PC-3 (cell line): ENCODE data around the gene NFATC1. TPM values are rescaled to one million over a fixed set of nuclear protein-coding genes. Genes with fewer than 3 reads are reported as not detected.

Experiments
- ATAC-seq: fragments of 200-7000 bp; cut with Tn5 transposase; 2 replicates; pipeline ENCODE4 v1.9.1; 2020; ENCODE audit warnings: mild to moderate bottlenecking, moderate library complexity
- BruUV-seq: library from RNA; stranded (reverse); fragments of 400-500 nt; replicated peaks from 2 replicates; lab custom pipeline; 2021; lab: Mats Ljungman, UMichigan
- CTCF ChIA-PET: fragments of 300-600 bp; sonication (Branson Sonifier 250); formaldehyde crosslinking; loops from one replicate; lab custom pipeline; 2022; ENCODE audit warnings: antibody characterized with exemption; lab: Charles Lee
- POLR2A ChIA-PET: fragments of 300-600 bp; sonication (Branson Sonifier 250); formaldehyde crosslinking; loops from one replicate; lab custom pipeline; 2022; ENCODE audit warnings: antibody characterized with exemption; ENCODE audit not compliant: unreplicated experiment; lab: Charles Lee
- DNase-seq: peaks from one replicate; pipeline ENCODE4 v3.0.0-alpha.2; 2015
- H2AFZ ChIP-seq: fragments of 300-600 bp; sonication (generic); 2 replicates; pipeline ENCODE4 v1.6.0; 2016; ENCODE audit warnings: antibody characterized with exemption, low read length
- H3F3A ChIP-seq: fragments of 300-600 bp; sonication (generic); one replicate; pipeline ENCODE4 v1.6.0; 2017; ENCODE audit warnings: antibody characterized with exemption, low read length, control low read depth, mild to moderate bottlenecking; ENCODE audit not compliant: unreplicated experiment
- H3K27ac ChIP-seq: fragments of 300-600 bp; sonication (generic); 2 replicates; pipeline ENCODE4 v1.5.1; 2016; ENCODE audit warnings: mild to moderate bottlenecking, low read length
- H3K27me3 ChIP-seq: fragments of 300-600 bp; sonication (generic); 2 replicates; pipeline ENCODE4 v1.6.1; 2016; ENCODE audit warnings: low read length, mixed read lengths
- H3K36me3 ChIP-seq: fragments of 300-600 bp; sonication (generic); 2 replicates; pipeline ENCODE4 v1.6.1; 2016; ENCODE audit warnings: low read depth, mixed run types, low read length, mixed read lengths
- H3K4me1 ChIP-seq: fragments of 300-600 bp; sonication (generic); 2 replicates; pipeline ENCODE4 v1.5.1; 2016; ENCODE audit warnings: low read length; ENCODE audit not compliant: insufficient read depth
- H3K4me2 ChIP-seq: fragments of 300-600 bp; sonication (generic); 2 replicates; pipeline ENCODE4 v1.6.0; 2016; ENCODE audit warnings: low read length
- H3K4me3 ChIP-seq: fragments of 300-600 bp; sonication (generic); 2 replicates; pipeline ENCODE4 v1.5.1; 2016; ENCODE audit warnings: mild to moderate bottlenecking, low read length, mixed read lengths
- H3K79me2 ChIP-seq: fragments of 300-600 bp; sonication (generic); 2 replicates; pipeline ENCODE4 v1.6.1; 2017; ENCODE audit warnings: low read length, mixed read lengths
- H3K9ac ChIP-seq: fragments of 300-600 bp; sonication (generic); 2 replicates; pipeline ENCODE4 v1.6.0; 2016; ENCODE audit warnings: mild to moderate bottlenecking, low read length
- H3K9me2 ChIP-seq: fragments of 300-600 bp; sonication (generic); replicated peaks from 2 replicates; pipeline ENCODE4 v1.6.1; 2016; ENCODE audit warnings: mixed run types, low read length, mixed read lengths
- H3K9me3 ChIP-seq: fragments of 300-600 bp; sonication (generic); 2 replicates; pipeline ENCODE4 v1.6.1; 2016; ENCODE audit warnings: low read length, mixed read lengths
- H4K20me1 ChIP-seq: fragments of 300-600 bp; sonication (generic); 2 replicates; pipeline ENCODE4 v1.6.1; 2016; ENCODE audit warnings: low read length, mixed read lengths
- EZH2 ChIP-seq: fragments of 300-600 bp; sonication (generic); IDR thresholded peaks from one replicate; pipeline ENCODE4 v1.6.1; 2017; ENCODE audit warnings: antibody characterized with exemption, mild to moderate bottlenecking, low read length; ENCODE audit not compliant: unreplicated experiment
- EZH2phosphoT487 ChIP-seq: fragments of 300-600 bp; sonication (generic); IDR thresholded peaks from 2 replicates; pipeline ENCODE4 v1.6.1; 2018; ENCODE audit warnings: mild to moderate bottlenecking, antibody characterized with exemption, low read length, borderline replicate concordance
- intact Hi-C: fragments of 100-400 bp; cut with micrococcal nuclease; formaldehyde crosslinking; loops from 2 replicates; pipeline ENCODE4 v1.9.0; 2023
- total RNA-seq: library from RNA; depleted of rRNA; stranded (reverse); fragments of >200 nt; gene quantifications from 2 replicates; pipeline ENCODE4 v1.2.3, GENCODE V29; 2014
- TF ChIP-seq, protein P1 (sequence below): fragments of 300-600 bp; sonication (generic); conservative IDR thresholded peaks from 2 replicates; pipeline ENCODE4 v1.5.1; 2017; ENCODE audit warnings: antibody characterized with exemption, low read depth, mild to moderate bottlenecking, low read length

Gene NFATC1
- total RNA-seq, 1 experiment from 2014 or later: 5.9 TPM

DNA sequence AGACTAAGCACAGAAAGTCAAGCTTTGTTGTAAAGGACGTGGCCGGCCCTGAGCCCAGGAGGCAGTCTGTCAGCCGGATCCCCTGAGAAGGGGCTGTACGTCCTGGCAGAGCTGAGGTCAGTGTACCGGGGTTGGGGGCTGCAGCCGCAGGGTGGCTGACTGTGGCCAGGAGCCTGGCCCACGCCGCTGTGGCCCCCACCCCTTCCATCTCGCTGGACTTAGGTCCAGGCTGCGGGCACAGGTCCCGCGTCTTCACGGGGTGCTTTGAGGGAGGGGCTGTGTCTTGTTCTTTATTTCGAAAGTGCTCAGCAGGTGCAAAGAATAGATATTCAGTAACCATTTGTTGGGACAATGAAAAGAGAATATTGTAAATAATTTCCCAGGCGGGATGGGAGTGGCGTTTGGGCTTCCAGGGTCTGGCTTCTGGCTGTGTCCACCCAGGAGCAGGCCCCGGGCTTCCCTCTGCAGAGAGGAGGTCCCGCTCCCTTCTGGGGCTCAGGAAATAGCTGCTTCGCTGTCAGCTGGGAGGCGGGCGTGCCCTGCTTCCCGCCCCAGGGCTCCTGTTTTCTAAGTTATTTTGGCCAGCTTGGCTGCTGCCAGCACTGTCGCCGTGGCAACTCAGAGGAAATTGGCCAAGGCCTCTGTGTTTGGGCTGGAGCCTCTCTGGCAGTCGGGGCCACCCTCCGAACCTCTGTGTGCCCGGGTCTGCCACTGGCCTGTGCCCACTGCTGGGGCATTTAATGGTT is 7.4 kb downstream of the NFATC1 start:
- H3K4me3 ChIP-seq: peak overlapping the region; percentile 55
- H3K27me3 ChIP-seq: no peaks in the 10 kb centered on the region
- DNase-seq (peak; percentile 62), ATAC-seq (peak; percentile 65)
- no peaks in the 10 kb centered on the region for H3K9me3 ChIP-seq
- no peak overlapping the region for H3K9ac ChIP-seq
- H3K4me1 ChIP-seq: peaks cover 28% of the 10 kb centered on the region
- TF ChIP-seq EZH2: no peak
- TF ChIP-seq, protein P1, sequence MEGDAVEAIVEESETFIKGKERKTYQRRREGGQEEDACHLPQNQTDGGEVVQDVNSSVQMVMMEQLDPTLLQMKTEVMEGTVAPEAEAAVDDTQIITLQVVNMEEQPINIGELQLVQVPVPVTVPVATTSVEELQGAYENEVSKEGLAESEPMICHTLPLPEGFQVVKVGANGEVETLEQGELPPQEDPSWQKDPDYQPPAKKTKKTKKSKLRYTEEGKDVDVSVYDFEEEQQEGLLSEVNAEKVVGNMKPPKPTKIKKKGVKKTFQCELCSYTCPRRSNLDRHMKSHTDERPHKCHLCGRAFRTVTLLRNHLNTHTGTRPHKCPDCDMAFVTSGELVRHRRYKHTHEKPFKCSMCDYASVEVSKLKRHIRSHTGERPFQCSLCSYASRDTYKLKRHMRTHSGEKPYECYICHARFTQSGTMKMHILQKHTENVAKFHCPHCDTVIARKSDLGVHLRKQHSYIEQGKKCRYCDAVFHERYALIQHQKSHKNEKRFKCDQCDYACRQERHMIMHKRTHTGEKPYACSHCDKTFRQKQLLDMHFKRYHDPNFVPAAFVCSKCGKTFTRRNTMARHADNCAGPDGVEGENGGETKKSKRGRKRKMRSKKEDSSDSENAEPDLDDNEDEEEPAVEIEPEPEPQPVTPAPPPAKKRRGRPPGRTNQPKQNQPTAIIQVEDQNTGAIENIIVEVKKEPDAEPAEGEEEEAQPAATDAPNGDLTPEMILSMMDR: no peak
- no peak for TF ChIP-seq EZH2phosphoT487
- H4K20me1 ChIP-seq: no peaks in the 10 kb centered on the region
- CTCF ChIA-PET: no interaction called here
- H3K4me2 ChIP-seq: peak overlapping the region; percentile 80
- intact Hi-C loops: loop anchor here (5.0 kb wide), 1 partner anchor 104 kb away; no protein-coding TSS in a partner anchor
- POLR2A ChIA-PET: no interaction called here
- no peaks in the 10 kb centered on the region for H3F3A ChIP-seq
- H3K36me3 ChIP-seq: no peaks in the 10 kb centered on the region
- no peaks in the 10 kb centered on the region for H3K9me2 ChIP-seq
- 0 out of 2 replicates have a peak overlapping the region, but pooled peaks have one; percentile 29 for H2AFZ ChIP-seq
- H3K79me2 ChIP-seq: peaks cover 10% of the 10 kb centered on the region
- BruUV-seq: no TSS peak
- H3K27ac ChIP-seq: peak overlapping the region; percentile 48; the same call in 1 of the 2 replicates

DNA sequence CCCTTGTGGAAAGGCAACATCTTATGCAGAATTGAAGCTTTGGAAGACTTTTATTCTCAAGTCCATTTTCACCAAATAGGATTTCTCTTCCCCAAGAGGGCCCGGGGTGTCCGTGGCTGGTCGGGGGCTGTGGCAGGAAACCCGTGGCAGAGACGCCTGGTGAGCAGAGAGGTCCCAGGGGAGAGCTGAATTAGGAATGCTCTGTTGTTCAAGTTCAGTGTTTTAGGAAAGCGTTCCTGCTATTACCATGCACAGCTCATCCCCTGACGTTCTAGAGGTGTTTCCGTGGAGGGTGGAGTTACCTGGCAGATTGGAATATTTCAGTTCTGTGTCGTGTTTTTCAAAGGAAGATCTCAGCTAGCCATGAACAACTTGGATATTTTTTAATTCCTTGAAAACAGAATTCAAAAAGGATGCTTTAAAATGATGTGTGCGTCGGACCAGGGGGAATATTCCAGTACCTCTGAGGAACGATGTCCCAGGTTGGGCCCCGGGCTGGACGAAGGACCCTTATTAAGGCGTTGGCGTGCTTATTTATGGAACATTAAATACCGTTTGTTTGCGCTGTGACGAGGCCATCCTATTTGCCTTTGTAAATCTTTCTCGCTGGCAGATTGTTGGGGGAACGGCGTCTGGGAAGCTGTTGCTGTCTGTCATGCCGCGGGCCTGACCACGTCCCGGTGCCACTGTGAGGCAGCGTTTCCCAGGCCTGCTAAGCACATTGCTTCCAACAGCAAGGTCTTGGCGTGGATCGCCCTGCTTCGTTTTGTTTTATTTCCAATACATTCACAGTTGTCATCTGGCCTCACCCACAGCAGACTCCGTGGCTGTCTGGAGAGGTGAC is 8.2 kb downstream of the NFATC1 start:
- H3K9me2 ChIP-seq: no peaks in the 10 kb centered on the region
- ChIA-PET CTCF (no interaction called here), POLR2A (no interaction called here)

More for the DNA sequence above, 8.2 kb downstream of the NFATC1 start:
- Histone ChIP-seq H3K4me1 (peaks cover 28% of the 10 kb centered on the region), H4K20me1 (no peaks in the 10 kb centered on the region), H3K79me2 (peaks cover 10% of the 10 kb centered on the region), H3F3A (no peaks in the 10 kb centered on the region), H3K4me2 (peak overlapping the region; percentile 80), H3K27me3 (no peaks in the 10 kb centered on the region), H3K4me3 (peak overlapping the region; percentile 55), H3K27ac (peak overlapping the region; percentile 48), H3K36me3 (no peaks in the 10 kb centered on the region), H3K9ac (peak overlapping the region; percentile 22; the same call in 1 of the 2 replicates), H3K9me3 (no peaks in the 10 kb centered on the region), H2AFZ (peak overlapping the region; percentile 62)
- peak; percentile 46 for ATAC-seq
- BruUV-seq: no TSS peak
- intact Hi-C loops: loop anchor here (5.0 kb wide), 1 partner anchor 103 kb away; no protein-coding TSS in a partner anchor
- peak; percentile 61 for DNase-seq
- TF ChIP-seq, protein P1: no peak
- TF ChIP-seq EZH2phosphoT487: no peak
- no peak for TF ChIP-seq EZH2
